ENCODE data around the gene HIRA.

The HIRA gene

DNA sequence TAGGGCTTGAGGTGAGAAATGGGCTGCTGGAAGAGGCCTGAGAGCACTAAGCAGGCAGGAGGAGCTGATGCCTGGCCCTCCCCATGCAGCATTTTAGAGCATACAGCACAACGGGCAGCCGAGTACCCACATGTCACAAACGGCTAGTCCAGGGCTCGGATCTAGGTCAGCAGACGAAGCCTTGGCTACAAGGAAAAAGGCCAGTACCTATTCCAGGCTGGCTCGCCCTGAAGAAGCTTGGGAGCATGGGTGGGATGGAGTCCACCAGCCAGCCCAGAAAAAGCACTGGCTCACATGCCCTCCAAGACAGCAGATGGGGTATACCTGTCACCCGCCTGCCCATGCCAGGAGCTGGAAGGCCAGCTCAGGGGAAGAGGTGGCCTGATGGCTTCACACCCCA is 37.9 kb upstream of the HIRA start:
- Mint-ChIP-seq H3K27ac (no peak overlapping the region), H3K4me1 (peaks cover 0 to 3% of the 10 kb centered on the region in 2 donors), H3K4me3 (no peak overlapping the region), H3K27me3 (no peaks in the 10 kb centered on the region), H3K36me3 (peaks cover 44 to 76% of the 10 kb centered on the region in 2 donors), H3K9me3 (no peaks in the 10 kb centered on the region)
- DNase-seq (no peak), ATAC-seq (replicated peaks) (no peak)

DNA sequence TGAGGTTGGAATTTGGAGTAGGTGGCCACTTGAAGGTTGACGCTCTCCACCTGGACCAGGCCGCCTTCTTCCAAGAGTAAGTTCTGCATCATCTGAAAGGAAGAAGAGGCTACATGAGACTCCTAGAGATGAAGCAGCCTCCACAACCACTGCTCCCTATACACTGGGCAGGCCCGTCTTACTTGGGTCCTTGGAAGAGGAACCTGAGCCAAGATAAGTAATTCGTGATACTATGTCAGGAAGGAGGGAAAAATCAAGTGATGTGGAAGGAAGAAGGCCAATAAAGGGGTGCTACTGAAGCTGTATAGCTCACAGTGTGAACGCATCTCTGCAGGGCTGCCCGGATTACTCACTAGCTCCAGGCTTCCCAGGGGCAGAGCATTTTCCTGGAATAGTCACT is 36.4 kb upstream of the HIRA start:
- no peak for DNase-seq
- no peak overlapping the region for H3K4me3 Mint-ChIP-seq
- H3K4me1 Mint-ChIP-seq, result no peaks in the 10 kb centered on the region
- H3K9me3 Mint-ChIP-seq, result no peaks in the 10 kb centered on the region
- H3K36me3 Mint-ChIP-seq, result peaks cover 41 to 74% of the 10 kb centered on the region in 2 donors
- no peak overlapping the region for H3K27ac Mint-ChIP-seq
- ATAC-seq (replicated peaks), result no peak
- H3K27me3 Mint-ChIP-seq, result no peaks in the 10 kb centered on the region

DNA sequence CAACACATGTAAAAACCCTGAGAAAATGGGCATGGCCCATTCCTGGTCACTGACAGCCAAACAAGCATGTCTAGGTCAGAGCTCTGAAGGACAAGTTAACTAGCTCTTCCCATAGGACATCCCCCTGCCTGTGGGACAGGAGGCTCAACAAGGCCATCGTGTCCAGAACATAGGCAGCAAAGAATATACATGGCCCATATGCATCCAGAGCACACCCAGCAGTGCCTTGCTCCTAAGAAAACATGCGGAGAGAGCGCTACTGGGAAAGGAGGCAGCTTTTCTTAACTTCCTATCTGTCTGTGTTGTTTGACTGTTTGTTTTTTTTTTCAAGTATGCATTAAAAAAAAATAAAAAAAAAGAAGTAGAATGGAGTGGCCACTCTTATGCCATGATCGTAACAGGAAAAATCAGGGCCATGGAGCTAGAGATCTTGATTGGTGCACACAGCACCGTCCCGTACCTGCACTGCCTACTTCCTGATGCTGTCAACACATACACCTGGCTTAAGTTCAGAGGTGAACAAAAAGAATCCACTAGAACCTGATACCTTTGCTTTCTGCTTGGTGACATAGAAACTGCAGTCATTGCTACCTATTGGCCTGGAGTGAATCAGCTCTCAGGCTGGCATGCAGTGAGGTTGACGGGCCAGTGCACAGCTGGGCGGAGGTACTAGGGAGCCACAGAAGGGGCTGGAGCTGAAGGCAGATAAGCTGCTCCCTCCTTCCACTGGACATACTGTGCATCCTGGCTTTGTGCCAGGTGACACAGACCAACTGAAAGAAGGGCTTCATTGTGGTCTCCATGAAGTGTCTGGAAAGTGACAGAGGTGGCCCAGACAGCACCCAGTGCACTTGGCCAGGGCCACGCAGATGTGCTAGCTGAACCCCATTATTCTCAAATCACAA is 35.6 kb upstream of the HIRA start:
- H3K4me1 Mint-ChIP-seq, result no peaks in the 10 kb centered on the region
- no peak overlapping the region for H3K4me3 Mint-ChIP-seq
- ATAC-seq (replicated peaks), result no peak
- no peak overlapping the region for H3K27ac Mint-ChIP-seq
- peaks cover 43 to 72% of the 10 kb centered on the region in 2 donors for H3K36me3 Mint-ChIP-seq
- no peaks in the 10 kb centered on the region for H3K9me3 Mint-ChIP-seq
- no peaks in the 10 kb centered on the region for H3K27me3 Mint-ChIP-seq
- no peak for DNase-seq

DNA sequence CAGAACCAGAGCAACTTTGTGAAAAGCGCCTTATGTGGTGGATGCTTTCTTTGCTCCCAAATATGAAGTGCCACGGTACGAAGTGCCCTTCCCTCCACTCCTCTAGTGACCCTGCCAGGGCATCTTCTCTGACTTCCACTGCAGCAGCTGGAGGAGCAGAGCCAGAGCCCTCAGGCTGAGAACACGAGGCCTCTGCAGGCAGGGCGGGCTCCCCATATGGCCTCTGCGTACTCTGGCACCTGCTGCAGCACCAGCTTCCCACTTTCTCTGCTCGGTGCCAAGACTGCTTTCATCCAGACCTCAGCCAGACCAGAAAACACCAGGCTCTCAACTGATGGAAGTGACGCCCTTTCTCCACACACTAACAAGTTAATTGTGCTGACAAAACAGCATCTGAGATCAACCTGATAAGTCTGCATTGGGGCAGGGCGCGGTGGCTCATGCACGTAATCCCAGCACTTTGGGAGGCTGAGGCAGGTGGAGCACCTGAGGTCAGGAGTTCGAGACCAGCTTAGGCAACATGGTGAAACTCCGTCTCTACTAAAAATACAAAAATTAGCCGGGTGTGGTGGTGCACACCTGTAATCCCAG is 34.7 kb upstream of the HIRA start:
- ATAC-seq (replicated peaks) (no peak), DNase-seq (no peak)
- no peaks in the 10 kb centered on the region for H3K9me3 Mint-ChIP-seq
- no peak overlapping the region for H3K4me3 Mint-ChIP-seq
- no peaks in the 10 kb centered on the region for H3K27me3 Mint-ChIP-seq
- H3K4me1 Mint-ChIP-seq, result no peaks in the 10 kb centered on the region
- no peak overlapping the region for H3K27ac Mint-ChIP-seq
- H3K36me3 Mint-ChIP-seq, result peaks cover 38 to 66% of the 10 kb centered on the region in 2 donors

DNA sequence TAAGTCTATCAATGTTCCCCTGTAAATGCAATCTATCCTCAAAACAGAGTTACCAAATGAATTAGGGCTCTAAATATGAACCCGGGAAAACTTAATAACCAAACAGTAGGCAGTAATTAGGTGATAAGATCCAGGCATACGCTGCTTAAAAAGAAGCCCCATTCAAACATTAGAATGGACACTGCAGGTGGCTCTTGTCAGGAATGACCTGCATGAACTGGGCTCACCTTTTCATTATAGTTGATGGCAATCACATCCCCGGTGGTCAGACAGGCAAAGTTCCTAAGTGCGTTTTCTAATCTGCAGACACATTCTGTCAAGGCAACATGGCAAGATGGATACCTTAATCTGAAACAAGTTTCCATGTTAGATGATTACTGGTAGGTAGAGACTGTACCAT is 33.4 kb upstream of the HIRA start:
- Mint-ChIP-seq H3K27ac (no peak overlapping the region), H3K4me3 (no peak overlapping the region), H3K27me3 (no peaks in the 10 kb centered on the region), H3K36me3 (peaks cover 41 to 63% of the 10 kb centered on the region in 2 donors), H3K9me3 (no peaks in the 10 kb centered on the region), H3K4me1 (no peaks in the 10 kb centered on the region)
- ATAC-seq (replicated peaks), result no peak
- no peak for DNase-seq

DNA sequence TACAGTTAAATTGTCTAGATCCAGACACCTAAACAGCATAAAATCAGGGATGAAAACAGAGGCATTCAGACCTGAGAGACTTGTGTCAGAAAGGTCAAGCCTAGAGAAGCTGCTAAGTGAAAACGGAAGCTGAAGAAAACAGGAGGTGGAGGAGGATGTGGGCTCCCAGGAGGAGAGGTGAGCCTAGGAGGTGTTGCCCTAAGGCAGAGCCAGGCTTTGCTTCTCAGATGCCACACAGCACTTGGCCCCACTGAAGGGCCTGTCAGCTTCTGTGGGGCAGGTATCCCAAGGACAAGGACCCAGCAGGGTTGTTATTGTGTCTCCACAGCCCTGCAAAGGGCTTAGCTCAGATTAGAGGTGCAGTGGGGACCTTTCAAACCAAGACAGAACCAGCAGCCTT is 33.0 kb upstream of the HIRA start:
- Mint-ChIP-seq H3K4me3 (no peak overlapping the region), H3K27me3 (no peaks in the 10 kb centered on the region), H3K27ac (no peak overlapping the region), H3K9me3 (no peaks in the 10 kb centered on the region), H3K36me3 (peaks cover 40 to 58% of the 10 kb centered on the region in 2 donors), H3K4me1 (no peaks in the 10 kb centered on the region)
- ATAC-seq (replicated peaks) (no peak), DNase-seq (no peak)

DNA sequence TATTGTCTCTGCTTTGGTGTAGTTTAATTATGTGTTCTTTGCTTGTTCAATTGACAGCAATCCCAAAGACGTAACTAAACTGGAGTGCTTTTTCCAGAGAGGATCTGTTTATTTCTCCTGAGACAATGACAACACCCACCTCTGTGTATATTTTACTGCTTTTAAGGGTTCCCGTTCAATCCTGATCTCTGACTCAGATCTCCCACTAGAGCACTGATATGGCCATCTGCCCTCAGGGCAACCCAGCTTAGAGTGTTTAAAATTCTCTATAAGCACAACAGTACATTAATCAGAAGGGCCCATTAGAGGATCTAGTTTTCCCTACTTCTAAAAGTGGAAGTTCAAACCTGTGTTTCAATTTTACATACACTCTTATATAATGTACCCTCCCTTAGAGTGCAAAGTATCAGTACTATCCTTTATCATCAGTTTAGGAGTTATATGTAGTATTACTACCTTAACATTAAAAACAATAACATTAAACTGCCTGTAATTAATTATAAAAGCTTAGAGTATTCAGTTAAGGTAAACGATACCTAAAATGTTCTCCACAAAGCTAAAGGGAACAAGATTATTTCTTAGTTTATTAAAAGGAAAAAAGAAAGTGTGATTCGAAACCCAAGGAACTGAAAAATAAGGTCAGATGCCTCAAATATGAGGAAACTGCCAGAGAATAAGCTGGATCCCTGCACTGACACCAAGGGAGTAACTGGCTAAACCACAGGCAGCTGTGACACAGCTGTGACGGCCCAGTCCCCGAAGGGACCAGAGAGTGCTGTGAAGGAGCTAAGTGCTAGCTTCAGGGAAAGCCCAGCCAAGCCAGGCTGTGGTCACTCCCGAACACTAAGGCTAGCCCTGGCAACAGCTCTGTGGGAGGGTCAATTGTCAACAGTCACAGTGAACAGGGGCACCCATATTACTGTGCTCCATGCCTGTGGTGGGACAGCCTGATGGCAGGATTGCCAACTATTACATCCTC is 32.2 kb upstream of the HIRA start:
- Mint-ChIP-seq H3K27me3 (no peaks in the 10 kb centered on the region), H3K36me3 (peaks cover 34 to 51% of the 10 kb centered on the region in 2 donors), H3K27ac (no peak overlapping the region), H3K4me3 (no peak overlapping the region), H3K9me3 (no peaks in the 10 kb centered on the region), H3K4me1 (no peaks in the 10 kb centered on the region)
- DNase-seq, result no peak
- no peak for ATAC-seq (replicated peaks)

DNA sequence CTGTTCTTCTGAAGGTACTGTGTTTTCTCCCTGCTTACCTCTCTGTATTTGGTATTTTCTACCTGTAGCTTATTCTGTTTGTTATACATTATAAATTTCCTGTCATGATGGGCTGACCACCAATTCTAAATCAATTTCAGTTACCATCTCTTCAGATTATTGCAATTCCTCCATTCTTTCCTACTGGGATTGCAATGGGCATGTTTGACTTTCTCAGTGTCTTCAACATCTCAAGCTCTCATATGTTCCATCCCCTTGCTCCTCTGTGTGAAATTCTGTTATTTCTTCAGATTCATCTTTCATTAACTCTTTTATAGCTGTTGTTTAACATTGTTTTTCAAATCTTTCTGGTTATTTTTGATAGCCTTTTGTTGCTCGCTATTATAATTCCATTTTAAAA is 31.5 kb upstream of the HIRA start:
- no peak for ATAC-seq (replicated peaks)
- peaks cover 32 to 45% of the 10 kb centered on the region in 2 donors for H3K36me3 Mint-ChIP-seq
- H3K9me3 Mint-ChIP-seq, result no peaks in the 10 kb centered on the region
- no peak overlapping the region for H3K27ac Mint-ChIP-seq
- no peaks in the 10 kb centered on the region for H3K4me1 Mint-ChIP-seq
- H3K4me3 Mint-ChIP-seq, result no peak overlapping the region
- DNase-seq, result no peak
- H3K27me3 Mint-ChIP-seq, result no peaks in the 10 kb centered on the region

DNA sequence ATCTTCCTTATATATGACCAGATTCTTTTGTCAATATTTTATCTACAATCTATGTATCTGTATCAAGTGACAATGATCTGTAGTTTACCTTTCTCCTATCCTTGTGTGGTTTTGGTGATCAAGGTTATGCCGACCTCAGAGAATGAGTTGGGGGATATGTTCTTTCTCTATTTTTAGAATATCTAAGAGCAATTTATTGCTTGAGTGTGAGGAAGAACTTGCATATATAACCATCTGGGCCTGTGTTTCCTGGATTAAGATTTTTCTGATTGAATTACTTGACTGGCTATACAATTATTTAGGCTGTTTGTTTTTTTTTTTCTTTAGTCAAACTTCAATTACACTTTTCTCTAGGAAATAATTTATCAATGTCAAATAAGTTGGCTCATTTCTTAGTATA is 30.0 kb upstream of the HIRA start:
- ATAC-seq (replicated peaks) (no peak), DNase-seq (no peak)
- H3K27me3 Mint-ChIP-seq, result no peaks in the 10 kb centered on the region
- no peak overlapping the region for H3K4me3 Mint-ChIP-seq
- no peaks in the 10 kb centered on the region for H3K9me3 Mint-ChIP-seq
- peaks cover 37 to 43% of the 10 kb centered on the region in 2 donors for H3K36me3 Mint-ChIP-seq
- no peaks in the 10 kb centered on the region for H3K4me1 Mint-ChIP-seq
- H3K27ac Mint-ChIP-seq, result no peak overlapping the region

DNA sequence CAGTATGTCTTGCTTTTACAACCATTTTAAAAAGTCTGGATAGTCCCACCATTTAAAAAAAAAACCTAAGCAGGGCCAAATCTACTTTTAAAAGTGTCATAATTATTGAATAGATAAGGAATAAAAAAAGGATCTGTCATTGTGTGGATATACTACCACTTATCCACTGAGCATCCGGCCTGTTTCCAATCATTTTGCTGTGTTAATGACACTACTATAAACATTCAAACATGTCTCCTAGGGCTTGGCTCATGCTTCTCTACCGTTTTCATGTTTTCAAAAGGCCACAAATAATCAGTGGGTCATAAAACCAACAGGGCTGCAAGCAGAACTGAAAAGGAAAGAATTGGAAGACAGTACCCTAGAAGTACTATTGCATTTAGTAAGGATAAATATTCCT is 28.5 kb upstream of the HIRA start:
- Mint-ChIP-seq H3K27ac (no peak overlapping the region), H3K4me1 (no peaks in the 10 kb centered on the region), H3K9me3 (no peaks in the 10 kb centered on the region), H3K27me3 (no peaks in the 10 kb centered on the region), H3K4me3 (no peak overlapping the region), H3K36me3 (peaks cover 43 to 45% of the 10 kb centered on the region in 2 donors)
- no peak for ATAC-seq (replicated peaks)
- no peak for DNase-seq

DNA sequence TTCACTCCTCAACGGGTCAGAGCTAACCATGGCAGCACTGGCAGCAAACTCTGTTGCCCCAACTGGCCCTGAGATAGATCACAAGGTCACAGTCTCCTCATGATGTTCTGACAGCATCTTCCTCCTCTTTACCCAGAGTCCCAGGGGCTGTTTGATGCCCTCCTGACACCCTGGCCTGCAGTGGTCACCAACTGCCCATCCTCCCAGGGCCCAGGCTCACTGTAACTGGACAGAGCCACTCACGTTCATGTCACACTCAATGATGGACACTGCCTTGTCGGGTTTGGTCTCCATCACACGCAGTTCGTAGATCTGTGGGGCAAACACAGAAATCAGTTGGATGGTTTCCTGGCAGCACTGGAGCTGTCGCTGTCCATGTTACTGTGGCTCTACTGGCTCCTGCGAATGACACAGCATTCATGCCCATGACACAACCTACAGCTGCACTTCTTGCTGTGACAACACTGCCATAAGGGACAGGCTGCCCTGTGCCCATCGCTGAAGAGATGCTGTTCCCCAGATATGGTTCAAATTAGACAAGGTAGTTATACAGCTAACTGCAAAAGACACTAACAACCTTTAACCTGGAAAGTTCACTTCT is 26.4 kb upstream of the HIRA start:
- ATAC-seq (replicated peaks), result no peak
- Mint-ChIP-seq H3K27ac (no peak overlapping the region), H3K4me1 (no peaks in the 10 kb centered on the region), H3K4me3 (no peak overlapping the region), H3K27me3 (no peaks in the 10 kb centered on the region), H3K9me3 (no peaks in the 10 kb centered on the region), H3K36me3 (peaks cover 48 to 51% of the 10 kb centered on the region in 2 donors)
- DNase-seq, result no peak

DNA sequence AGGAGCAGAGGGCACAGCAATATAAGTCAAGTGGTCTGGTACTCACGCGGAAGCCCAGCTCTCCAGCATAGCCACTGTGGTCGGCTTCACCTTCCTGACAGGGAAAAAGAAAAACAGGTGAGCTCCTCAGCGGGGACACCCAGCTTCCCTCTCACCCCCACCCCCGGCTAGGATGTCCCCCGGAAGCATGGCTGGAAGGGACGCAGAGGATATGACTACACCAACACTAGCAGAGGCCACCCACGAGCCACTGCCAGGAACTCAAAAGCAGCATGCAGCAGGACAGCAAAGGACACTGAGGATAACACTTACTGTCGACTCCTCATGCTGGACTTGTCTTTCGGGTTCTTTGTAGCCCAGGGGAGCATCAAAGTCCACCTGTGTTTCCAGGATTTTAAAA is 25.0 kb upstream of the HIRA start:
- peaks cover 49 to 57% of the 10 kb centered on the region in 2 donors for H3K36me3 Mint-ChIP-seq
- H3K4me3 Mint-ChIP-seq, result no peak overlapping the region
- H3K27ac Mint-ChIP-seq, result no peak overlapping the region
- ATAC-seq (replicated peaks) (no peak), DNase-seq (no peak)
- no peaks in the 10 kb centered on the region for H3K27me3 Mint-ChIP-seq
- H3K4me1 Mint-ChIP-seq, result peaks cover 0 to 2% of the 10 kb centered on the region in 2 donors
- no peaks in the 10 kb centered on the region for H3K9me3 Mint-ChIP-seq

DNA sequence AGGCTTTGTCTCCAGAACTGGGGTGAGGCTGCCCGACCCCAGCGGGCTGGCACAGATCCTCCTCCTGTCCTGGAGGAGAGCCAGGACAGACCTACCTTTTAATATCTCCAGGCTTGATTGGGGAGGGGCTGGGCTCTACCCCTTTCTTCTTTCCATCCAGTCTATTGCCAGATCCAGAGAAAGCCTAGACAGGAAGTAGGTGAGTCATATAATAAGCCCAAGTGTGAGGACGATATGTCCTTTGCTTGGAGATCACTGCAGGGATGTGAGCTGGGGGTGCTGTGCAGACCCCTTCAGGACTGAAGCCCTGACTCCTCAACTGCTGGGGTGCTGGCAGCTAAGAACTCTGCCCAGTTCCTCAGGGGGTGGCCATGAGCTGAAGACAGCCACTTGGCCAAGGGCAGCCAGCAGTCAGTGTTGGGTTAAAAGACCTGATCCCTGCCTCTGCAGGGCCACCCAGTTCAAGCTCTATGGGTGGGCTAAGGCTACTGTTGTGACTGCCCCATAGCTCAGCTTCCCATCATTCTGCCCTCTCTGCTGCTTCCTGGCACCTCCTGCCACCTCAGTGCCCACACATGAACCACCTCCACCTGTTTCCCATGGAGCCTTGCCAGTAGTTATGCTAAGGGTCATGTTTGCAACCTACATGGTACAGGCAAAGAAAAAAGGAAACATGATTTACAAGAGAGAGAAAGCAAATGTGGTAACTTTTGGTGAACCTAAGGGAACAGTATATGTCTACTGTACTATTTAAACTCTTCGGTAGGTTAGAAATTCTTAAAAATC is 24.2 kb upstream of the HIRA start:
- Mint-ChIP-seq H3K9me3 (no peaks in the 10 kb centered on the region), H3K27me3 (no peaks in the 10 kb centered on the region), H3K27ac (no peak overlapping the region), H3K36me3 (peaks cover 44 to 57% of the 10 kb centered on the region in 2 donors), H3K4me3 (no peak overlapping the region), H3K4me1 (peaks cover 0 to 2% of the 10 kb centered on the region in 2 donors)
- DNase-seq (no peak), ATAC-seq (replicated peaks) (no peak)
